ENCODE data around the gene CNN2. TPM values are rescaled to one million over a fixed set of nuclear protein-coding genes. Genes with fewer than 3 reads are reported as not detected.

Gene CNN2
- total and polyA plus RNA-seq, 2 of the 4 experiments (the other 2 are of a cell fraction): 272 to 395 TPM

DNA sequence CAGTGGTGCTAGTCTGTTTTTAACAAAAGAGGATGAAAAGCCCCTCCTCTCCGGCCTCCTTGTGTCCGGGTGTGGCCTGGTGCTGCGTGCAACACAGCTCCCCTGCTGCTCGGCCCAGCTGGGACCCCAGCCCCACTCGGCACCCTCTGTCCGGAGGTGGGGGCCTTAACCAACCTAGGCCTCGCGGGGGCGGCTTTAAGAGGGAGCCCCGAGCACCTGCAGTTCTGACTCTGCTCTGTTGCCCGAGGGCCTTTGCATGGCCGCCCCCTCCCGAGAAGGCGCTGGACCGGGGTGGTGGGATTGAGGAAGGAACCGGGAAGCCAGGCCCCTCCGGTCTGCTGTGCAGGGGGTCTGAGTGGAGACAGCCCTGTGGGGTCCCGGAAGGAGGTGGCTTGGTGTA is 31.9 kb upstream of the CNN2 start:
- no peak overlapping the region for H4K8ac ChIP-seq (ENCODE audit: low read depth in 2 of 2, low read length in 2 of 2)
- ATAC-seq (ENCODE audit: low read depth): no peak
- dilution Hi-C loops (cut with HindIII; ENCODE audit: low sequenced_read_pairs, unreplicated experiment): no loop called here
- no peaks in the 10 kb centered on the region; a peak in 1 of 4 replicates for H3K79me1 ChIP-seq (ENCODE audit: low read depth in 1 of 2, low read length in 2 of 2)
- no peak overlapping the region for H2AK5ac ChIP-seq (ENCODE audit: low read depth, low read length)
- H3K4me1 ChIP-seq (ENCODE audit: control insufficient read depth, insufficient read depth, low read length): peaks cover 5% of the 10 kb centered on the region
- H2BK20ac ChIP-seq (ENCODE audit: low read depth, low read length): no peak overlapping the region
- no peak overlapping the region for H2AK9ac ChIP-seq (replicated peaks; ENCODE audit: low read depth, low read length, poor library complexity)
- no peak overlapping the region for H3K14ac ChIP-seq (replicated peaks; ENCODE audit: low read depth, low read length)
- no peak overlapping the region for H3K9ac ChIP-seq (ENCODE audit: low read depth, low read length)
- H3K4ac ChIP-seq (ENCODE audit: low read depth, low read length): no peak overlapping the region
- TF ChIP-seq CHD1 (IDR thresholded peaks at IDR 0.05; ENCODE audit: low read depth, low read length) (no peak), MAFK (IDR thresholded peaks at IDR 0.05; ENCODE audit: low read depth, low read length) (no peak), MAZ (IDR thresholded peaks at IDR 0.05; ENCODE audit: borderline replicate concordance, low read depth, low read length) (no peak), RAD21 (IDR thresholded peaks at IDR 0.05; ENCODE audit: low read length) (no peak), NFE2L2 (IDR thresholded peaks at IDR 0.05; ENCODE audit: low read depth, low read length) (no peak), MXI1 (IDR thresholded peaks at IDR 0.05; ENCODE audit: borderline replicate concordance, low read depth, low read length) (no peak), CEBPB (IDR thresholded peaks at IDR 0.05; ENCODE audit: low read depth, low read length) (no peak), FOS (IDR thresholded peaks at IDR 0.05; ENCODE audit: low read depth, low read length) (no peak), SMC3 (IDR thresholded peaks at IDR 0.05; ENCODE audit: low read depth, low read length) (no peak)
- TF ChIP-seq, protein P1, sequence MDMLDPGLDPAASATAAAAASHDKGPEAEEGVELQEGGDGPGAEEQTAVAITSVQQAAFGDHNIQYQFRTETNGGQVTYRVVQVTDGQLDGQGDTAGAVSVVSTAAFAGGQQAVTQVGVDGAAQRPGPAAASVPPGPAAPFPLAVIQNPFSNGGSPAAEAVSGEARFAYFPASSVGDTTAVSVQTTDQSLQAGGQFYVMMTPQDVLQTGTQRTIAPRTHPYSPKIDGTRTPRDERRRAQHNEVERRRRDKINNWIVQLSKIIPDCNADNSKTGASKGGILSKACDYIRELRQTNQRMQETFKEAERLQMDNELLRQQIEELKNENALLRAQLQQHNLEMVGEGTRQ (IDR thresholded peaks at IDR 0.05; ENCODE audit: low read depth, low read length): no peak
- TF ChIP-seq, protein P2, sequence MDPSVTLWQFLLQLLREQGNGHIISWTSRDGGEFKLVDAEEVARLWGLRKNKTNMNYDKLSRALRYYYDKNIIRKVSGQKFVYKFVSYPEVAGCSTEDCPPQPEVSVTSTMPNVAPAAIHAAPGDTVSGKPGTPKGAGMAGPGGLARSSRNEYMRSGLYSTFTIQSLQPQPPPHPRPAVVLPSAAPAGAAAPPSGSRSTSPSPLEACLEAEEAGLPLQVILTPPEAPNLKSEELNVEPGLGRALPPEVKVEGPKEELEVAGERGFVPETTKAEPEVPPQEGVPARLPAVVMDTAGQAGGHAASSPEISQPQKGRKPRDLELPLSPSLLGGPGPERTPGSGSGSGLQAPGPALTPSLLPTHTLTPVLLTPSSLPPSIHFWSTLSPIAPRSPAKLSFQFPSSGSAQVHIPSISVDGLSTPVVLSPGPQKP (IDR thresholded peaks at IDR 0.05; ENCODE audit: borderline replicate concordance, low read depth, low read length): no peak
- TF ChIP-seq, protein P3, sequence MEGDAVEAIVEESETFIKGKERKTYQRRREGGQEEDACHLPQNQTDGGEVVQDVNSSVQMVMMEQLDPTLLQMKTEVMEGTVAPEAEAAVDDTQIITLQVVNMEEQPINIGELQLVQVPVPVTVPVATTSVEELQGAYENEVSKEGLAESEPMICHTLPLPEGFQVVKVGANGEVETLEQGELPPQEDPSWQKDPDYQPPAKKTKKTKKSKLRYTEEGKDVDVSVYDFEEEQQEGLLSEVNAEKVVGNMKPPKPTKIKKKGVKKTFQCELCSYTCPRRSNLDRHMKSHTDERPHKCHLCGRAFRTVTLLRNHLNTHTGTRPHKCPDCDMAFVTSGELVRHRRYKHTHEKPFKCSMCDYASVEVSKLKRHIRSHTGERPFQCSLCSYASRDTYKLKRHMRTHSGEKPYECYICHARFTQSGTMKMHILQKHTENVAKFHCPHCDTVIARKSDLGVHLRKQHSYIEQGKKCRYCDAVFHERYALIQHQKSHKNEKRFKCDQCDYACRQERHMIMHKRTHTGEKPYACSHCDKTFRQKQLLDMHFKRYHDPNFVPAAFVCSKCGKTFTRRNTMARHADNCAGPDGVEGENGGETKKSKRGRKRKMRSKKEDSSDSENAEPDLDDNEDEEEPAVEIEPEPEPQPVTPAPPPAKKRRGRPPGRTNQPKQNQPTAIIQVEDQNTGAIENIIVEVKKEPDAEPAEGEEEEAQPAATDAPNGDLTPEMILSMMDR (conservative IDR thresholded peaks at IDR 0.05; ENCODE audit: low read depth, low read length): no peak
- no peak overlapping the region for H4K91ac ChIP-seq (ENCODE audit: insufficient read depth, low read depth, low read length)
- no peak overlapping the region for H2AFZ ChIP-seq (replicated peaks; ENCODE audit: low read length, poor library complexity)
- H3K18ac ChIP-seq (ENCODE audit: low read depth, low read length): no peak overlapping the region
- no TSS peak for BruUV-seq (replicated peaks)
- H3K27me3 ChIP-seq (ENCODE audit: control insufficient read depth, insufficient read depth, low read length): peaks cover 33% of the 10 kb centered on the region
- no peak overlapping the region for H3K27ac ChIP-seq (ENCODE audit: insufficient read depth, low read length)
- ChIA-PET CTCF (no interaction called here), POLR2A (ENCODE audit: unreplicated experiment) (no interaction called here)
- H4K5ac ChIP-seq (ENCODE audit: low read depth, low read length): no peak overlapping the region
- DNase-seq: no peak
- H4K20me1 ChIP-seq (ENCODE audit: insufficient read depth, low read length): 0 out of 2 replicates have a peak, but pooled peaks cover 6% of the 10 kb centered on the region
- intact Hi-C loops (cut with micrococcal nuclease): no loop called here
- H2BK15ac ChIP-seq (ENCODE audit: low read depth, low read length): no peak overlapping the region
- H3K36me3 ChIP-seq (ENCODE audit: control insufficient read depth, insufficient read depth, low read length): peaks cover 31% of the 10 kb centered on the region
- H3K9me3 ChIP-seq (ENCODE audit: control insufficient read depth, insufficient read depth, low read length): no peaks in the 10 kb centered on the region
- no peak overlapping the region for H3K56ac ChIP-seq (ENCODE audit: extremely low read depth, insufficient read depth, low read length)
- H3K23ac ChIP-seq (ENCODE audit: low read depth, low read length): no peak overlapping the region
- WGBS, 2 experiments (ENCODE audit: extremely low coverage in 2 of 2, insufficient read length in 1 of 2): 93% methylated on average over 10 of the region's 18 CpGs; no CpG with 5 or more reads in 1 of the 2 experiments
- in situ Hi-C loops (cut with MboI; ENCODE audit: low sequenced_read_pairs): no loop called here
- no peak overlapping the region for H2BK120ac ChIP-seq (ENCODE audit: low read depth, low read length)
- no peaks in the 10 kb centered on the region for H3K9me1 ChIP-seq (ENCODE audit: insufficient read depth, low read length)
- H3K4me2 ChIP-seq (ENCODE audit: low read depth, low read length): no peak overlapping the region
- H3K4me3 ChIP-seq (ENCODE audit: insufficient read depth, low read depth, low read length): no peak overlapping the region
- no peak overlapping the region for H2BK5ac ChIP-seq (ENCODE audit: low read depth, low read length, poor library complexity, severe bottlenecking)
